H1 (cell line): ENCODE data around the gene COQ7.

Experiments used
- ASH2L ChIP-seq: fragments of 200-600, 300-600 bp; sonication (generic); IDR thresholded peaks from one replicate; pipeline ENCODE4 v1.7.1; 2017; ENCODE audit warnings: low read length
- CBX5 ChIP-seq: fragments of 300-800, 300-1000 bp; sonication (generic); IDR thresholded peaks from 2 replicates; pipeline ENCODE4 v1.7.1; 2016; ENCODE audit warnings: antibody characterized with exemption, low read length, low read depth
- EP300 ChIP-seq, 2 experiments: IDR thresholded peaks; 1 replicate in 1 of 2; 2 replicates in 1 of 2; pipeline ENCODE4 v1.6.1; 2011 to 2012; ENCODE audit warnings: low read depth in 2 of 2, low read length in 2 of 2, mild to moderate bottlenecking in 2 of 2, borderline replicate concordance in 1 of 2, inconsistent platforms in 1 of 2, moderate library complexity in 1 of 2
- EZH2 ChIP-seq: fragments of 200-600 bp; sonication (generic); IDR thresholded peaks from 2 replicates; pipeline ENCODE4 v1.7.1; 2012; ENCODE audit warnings: low read depth, mild to moderate bottlenecking, moderate library complexity, low read length, inconsistent platforms; ENCODE audit not compliant: severe bottlenecking
- GTF2F1 ChIP-seq: IDR thresholded peaks from 2 replicates; pipeline ENCODE4 v1.6.1; 2012; ENCODE audit warnings: low read depth, low read length, improper control_type of control experiment, borderline replicate concordance
- POLR2A ChIP-seq, 2 experiments: IDR thresholded peaks; 1 replicate in 1 of 2; 2 replicates in 1 of 2; pipeline ENCODE4 v1.6.1; 2011; ENCODE audit warnings: low read depth in 2 of 2, low read length in 2 of 2, mild to moderate bottlenecking in 2 of 2; ENCODE audit errors: control extremely low read depth in 1 of 2
- POLR2AphosphoS5 ChIP-seq: IDR thresholded peaks from 2 replicates; pipeline ENCODE4 v1.6.1; 2011; ENCODE audit warnings: low read depth, low read length
- RAD21 ChIP-seq, 2 experiments: IDR thresholded peaks in 1 of 2; conservative IDR thresholded peaks in 1 of 2; 2 replicates each; pipeline ENCODE4 v1.6.1; 2011; ENCODE audit warnings: low read depth in 2 of 2, low read length in 2 of 2, improper control_type of control experiment in 1 of 2, inconsistent platforms in 1 of 2, mild to moderate bottlenecking in 1 of 2, moderate library complexity in 1 of 2
- SP2 ChIP-seq: IDR thresholded peaks from 2 replicates; pipeline ENCODE4 v1.6.1; 2012; ENCODE audit warnings: mild to moderate bottlenecking, low read length, inconsistent platforms
- TAF7 ChIP-seq: optimal IDR thresholded peaks from 2 replicates; pipeline ENCODE3; 2011; ENCODE audit warnings: low read depth, mild to moderate bottlenecking, inconsistent platforms, low read length, moderate library complexity, borderline replicate concordance
- TF ChIP-seq, protein P1 (sequence below): IDR thresholded peaks from 2 replicates; pipeline ENCODE4 v1.6.1; 2012; ENCODE audit warnings: inconsistent platforms
- TF ChIP-seq, protein P2 (sequence below), 3 experiments: IDR thresholded peaks; 1 replicate in 2 of 3; 2 replicates in 1 of 3; pipeline versions ENCODE4 v1.5.1 to v1.6.1; 2011; ENCODE audit warnings: low read length in 3 of 3, mild to moderate bottlenecking in 3 of 3, inconsistent platforms in 2 of 3, low read depth in 1 of 3, moderate library complexity in 1 of 3; ENCODE audit not compliant: insufficient read depth in 1 of 3; ENCODE audit errors: control extremely low read depth in 1 of 3
- TF ChIP-seq, protein P3 (sequence below): IDR thresholded peaks from 2 replicates; pipeline ENCODE4 v1.6.1; 2011; ENCODE audit warnings: low read length, improper control_type of control experiment

DNA sequence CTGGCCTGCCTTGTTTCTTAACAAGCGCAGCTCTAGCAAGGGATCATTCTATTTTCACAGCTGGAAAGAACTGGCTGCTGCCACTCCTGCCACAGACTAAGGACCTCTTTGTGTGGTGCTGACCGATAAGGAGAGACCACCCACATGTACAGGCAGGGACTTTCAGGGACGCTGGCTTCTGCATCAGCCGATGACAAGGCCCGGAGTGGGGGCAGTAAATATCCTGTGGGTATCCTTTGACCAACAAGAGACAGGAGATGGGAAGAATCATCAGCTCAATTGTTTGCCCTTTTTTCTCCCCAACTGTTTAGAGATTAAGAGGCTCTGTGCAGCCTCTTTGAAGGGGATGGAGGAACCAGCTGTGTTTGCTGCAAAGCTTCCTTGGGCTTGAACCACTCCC lies 37.2 kb downstream of the COQ7 start:
- TF ChIP-seq, protein P1, sequence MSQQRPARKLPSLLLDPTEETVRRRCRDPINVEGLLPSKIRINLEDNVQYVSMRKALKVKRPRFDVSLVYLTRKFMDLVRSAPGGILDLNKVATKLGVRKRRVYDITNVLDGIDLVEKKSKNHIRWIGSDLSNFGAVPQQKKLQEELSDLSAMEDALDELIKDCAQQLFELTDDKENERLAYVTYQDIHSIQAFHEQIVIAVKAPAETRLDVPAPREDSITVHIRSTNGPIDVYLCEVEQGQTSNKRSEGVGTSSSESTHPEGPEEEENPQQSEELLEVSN = no peak
- TF ChIP-seq, protein P2, sequence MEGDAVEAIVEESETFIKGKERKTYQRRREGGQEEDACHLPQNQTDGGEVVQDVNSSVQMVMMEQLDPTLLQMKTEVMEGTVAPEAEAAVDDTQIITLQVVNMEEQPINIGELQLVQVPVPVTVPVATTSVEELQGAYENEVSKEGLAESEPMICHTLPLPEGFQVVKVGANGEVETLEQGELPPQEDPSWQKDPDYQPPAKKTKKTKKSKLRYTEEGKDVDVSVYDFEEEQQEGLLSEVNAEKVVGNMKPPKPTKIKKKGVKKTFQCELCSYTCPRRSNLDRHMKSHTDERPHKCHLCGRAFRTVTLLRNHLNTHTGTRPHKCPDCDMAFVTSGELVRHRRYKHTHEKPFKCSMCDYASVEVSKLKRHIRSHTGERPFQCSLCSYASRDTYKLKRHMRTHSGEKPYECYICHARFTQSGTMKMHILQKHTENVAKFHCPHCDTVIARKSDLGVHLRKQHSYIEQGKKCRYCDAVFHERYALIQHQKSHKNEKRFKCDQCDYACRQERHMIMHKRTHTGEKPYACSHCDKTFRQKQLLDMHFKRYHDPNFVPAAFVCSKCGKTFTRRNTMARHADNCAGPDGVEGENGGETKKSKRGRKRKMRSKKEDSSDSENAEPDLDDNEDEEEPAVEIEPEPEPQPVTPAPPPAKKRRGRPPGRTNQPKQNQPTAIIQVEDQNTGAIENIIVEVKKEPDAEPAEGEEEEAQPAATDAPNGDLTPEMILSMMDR (IDR thresholded peaks at IDR 0.05; ENCODE audit: control extremely low read depth in 1 of 3, insufficient read depth in 1 of 3, low read depth in 1 of 3, low read length in 3 of 3) = no peak
- TF ChIP-seq ASH2L = no peak
- no peak for TF ChIP-seq CBX5
- no peak for TF ChIP-seq EP300 (IDR thresholded peaks at IDR 0.05; ENCODE audit: borderline replicate concordance in 1 of 2, low read depth in 2 of 2, low read length in 2 of 2)
- no peak for TF ChIP-seq SP2
- TF ChIP-seq POLR2AphosphoS5 = no peak
- no peak for TF ChIP-seq RAD21 (IDR thresholded peaks at IDR 0.05 in 1 of 2, conservative IDR thresholded peaks at IDR 0.05 in 1 of 2; ENCODE audit: low read depth in 2 of 2, low read length in 2 of 2)
- TF ChIP-seq POLR2A (IDR thresholded peaks at IDR 0.05; ENCODE audit: control extremely low read depth in 1 of 2, low read depth in 2 of 2, low read length in 2 of 2) = no peak
- no peak for TF ChIP-seq TAF7
- no peak for TF ChIP-seq EZH2
- no peak for TF ChIP-seq GTF2F1
- TF ChIP-seq, protein P3, sequence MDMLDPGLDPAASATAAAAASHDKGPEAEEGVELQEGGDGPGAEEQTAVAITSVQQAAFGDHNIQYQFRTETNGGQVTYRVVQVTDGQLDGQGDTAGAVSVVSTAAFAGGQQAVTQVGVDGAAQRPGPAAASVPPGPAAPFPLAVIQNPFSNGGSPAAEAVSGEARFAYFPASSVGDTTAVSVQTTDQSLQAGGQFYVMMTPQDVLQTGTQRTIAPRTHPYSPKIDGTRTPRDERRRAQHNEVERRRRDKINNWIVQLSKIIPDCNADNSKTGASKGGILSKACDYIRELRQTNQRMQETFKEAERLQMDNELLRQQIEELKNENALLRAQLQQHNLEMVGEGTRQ = no peak
